ELR (cell line): ENCODE measurements around the gene YAP1.
A peak's percentile ranks its signal among the peaks of the same experiment; 100 is the strongest.
"Not testable (repeated sequence)": the region's sequence is repeated elsewhere in the genome, so short reads cannot be mapped to it uniquely, and the experiment has no call there.

Source experiments
- DNase-seq: peaks from one replicate; pipeline ENCODE4 v3.0.0-alpha.2; 2015; ENCODE audit warnings: low read depth

The YAP1 gene

DNA sequence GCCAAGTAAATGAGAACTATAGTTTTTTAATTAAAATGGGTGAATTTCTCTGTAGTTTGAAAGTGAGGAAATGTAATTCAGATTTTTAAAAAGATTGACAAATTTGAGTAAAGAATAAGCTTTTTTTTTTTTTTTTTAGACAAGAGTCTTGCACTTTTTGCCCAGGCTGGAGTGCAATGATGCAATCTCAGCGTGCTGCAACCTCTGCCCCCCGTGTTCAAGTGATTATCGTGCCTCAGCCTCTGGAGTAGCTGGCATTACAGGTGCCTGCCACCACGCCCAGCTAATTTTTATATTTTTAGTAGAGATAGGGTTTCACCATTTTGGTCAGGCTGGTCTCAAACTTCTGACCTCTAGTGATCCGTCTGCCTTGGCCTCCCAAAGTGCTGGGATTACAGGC, 90.1 kb downstream of the YAP1 start:
- not testable (repeated sequence) for DNase-seq

DNA sequence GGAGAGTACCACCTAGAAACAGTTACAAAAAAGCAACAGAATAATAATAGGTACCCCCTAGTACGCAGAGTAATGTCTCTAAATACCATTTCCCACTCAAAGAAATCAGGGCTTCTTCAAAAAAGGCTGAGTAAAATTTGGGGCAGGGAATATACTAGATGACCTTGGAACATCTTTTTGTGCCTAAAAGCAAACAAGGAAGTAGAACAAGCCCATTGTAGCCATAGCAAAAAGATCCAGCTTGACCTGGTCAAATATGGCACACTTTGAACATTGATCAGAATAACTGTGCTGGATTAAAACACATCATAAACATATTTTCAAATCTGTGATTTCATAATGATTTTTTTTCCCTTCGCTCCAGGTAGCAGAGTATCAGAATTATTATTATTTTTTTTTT, 91.5 kb downstream of the YAP1 start:
- no peak for DNase-seq

DNA sequence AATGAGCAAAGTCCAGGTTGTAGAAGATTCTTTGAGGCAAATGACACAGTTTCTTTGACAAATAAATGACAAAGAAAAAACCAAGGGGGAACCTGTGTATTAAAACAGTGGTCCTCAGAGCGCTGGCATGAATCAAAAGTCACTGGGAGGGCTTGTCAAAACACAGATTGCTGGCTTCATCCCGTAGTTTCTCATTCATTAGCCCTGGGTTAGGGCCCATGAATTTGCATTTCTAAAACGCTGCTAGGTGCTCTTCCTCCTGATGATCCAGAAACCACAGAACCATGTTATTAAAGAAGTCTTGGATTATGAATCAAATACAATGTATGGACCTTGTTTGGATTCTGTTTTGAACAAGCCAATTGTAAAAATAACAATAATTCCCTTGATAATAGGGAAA, 92.7 kb downstream of the YAP1 start:
- DNase-seq = no peak

DNA sequence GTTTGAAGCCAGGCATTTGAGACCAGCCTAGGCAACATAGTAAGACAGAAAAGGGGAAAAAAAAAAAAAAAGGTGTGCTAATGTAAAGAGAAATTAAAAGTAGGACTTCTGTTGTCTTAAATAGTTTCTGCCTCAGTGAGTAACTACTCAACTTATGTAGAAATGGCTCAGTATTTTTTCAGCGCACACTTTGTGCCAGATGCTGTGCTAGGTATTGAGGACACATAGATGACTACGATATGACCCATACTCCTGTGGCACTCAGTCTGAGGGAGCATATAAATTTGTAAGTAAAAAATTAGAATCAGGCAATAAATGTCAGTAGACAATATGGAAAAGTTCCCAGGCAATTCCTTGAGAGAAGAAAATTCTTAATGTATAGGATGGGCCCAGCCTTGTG, 93.9 kb downstream of the YAP1 start:
- DNase-seq = peak; percentile 58

DNA sequence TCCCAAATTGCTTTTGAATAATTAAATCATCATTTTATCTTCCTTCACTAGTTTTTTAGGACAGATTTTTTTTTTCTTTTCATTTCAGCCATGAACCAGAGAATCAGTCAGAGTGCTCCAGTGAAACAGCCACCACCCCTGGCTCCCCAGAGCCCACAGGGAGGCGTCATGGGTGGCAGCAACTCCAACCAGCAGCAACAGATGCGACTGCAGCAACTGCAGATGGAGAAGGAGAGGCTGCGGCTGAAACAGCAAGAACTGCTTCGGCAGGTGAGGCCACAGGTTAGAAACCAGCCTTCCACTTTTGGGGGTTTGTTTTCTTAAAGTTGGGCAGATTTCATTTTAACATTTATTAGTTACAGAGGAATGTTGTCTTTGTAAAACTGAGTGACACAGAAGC, 95.6 kb downstream of the YAP1 start:
- no peak for DNase-seq

DNA sequence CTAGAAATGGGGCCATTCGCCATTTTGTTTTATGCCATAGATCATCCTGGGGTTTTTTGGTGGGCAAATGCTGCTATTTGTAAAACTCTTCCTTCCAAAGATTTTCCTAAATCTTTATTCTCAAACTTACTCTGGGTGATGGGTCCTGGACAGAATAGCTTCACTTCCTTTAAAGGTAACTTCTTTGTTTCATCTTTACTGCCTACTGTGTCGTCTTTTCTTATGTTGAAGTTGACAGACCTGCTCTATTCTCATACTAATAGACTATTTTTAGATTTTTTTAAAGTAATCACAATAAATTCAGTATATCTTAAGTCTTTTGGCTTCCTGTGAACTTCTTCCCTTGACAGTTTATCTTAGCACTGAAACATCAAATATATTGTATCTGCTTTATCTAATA, 98.6 kb downstream of the YAP1 start:
- no peak for DNase-seq

DNA sequence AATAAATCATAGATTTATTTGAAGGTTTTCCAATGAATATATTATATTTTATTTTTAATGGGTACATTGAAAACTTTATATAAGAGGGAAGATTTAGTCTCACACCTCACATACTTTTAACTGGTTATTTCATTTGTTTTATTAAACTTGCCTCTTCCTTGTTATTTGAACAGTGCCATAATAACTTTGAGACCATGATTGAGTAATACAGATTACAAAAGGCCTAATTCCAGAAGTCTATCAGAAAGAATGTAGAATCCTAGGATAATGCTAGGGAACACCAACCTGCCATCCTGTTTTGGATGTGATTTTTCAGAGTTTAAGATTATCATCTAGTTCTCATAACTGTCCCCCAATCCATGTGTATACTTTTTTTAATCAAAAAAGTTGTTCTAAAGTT, 104.4 kb downstream of the YAP1 start:
- DNase-seq = no peak

DNA sequence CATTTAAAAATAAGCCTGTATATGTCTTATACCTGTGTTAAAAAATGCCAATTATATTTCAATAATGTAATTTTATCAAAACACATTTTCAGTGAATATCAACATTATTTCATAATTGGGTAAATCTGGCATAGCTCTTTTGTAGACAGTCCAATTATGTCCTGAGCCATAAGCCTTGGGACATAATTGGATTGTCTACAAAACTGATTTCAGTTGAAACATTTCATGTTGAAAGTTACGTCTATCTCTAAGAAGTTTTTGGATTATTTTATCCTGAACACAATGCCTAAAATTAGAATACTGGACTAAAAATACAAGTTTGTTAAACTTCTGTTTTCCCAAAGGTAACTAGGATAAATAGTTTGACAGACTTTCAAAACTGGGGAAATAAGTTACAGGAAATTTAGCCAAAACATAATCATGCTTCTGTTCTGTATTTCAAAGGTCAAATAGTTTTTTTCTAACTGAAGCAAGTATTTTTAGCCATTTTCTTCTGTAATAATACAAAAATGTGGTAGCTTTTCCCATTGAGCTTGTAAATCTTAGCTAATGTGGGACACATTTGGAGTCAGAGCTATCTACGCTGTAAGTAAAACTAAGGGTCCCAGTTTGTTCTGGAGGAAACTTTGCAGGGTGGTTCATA, 106.3 kb downstream of the YAP1 start:
- no peak for DNase-seq

DNA sequence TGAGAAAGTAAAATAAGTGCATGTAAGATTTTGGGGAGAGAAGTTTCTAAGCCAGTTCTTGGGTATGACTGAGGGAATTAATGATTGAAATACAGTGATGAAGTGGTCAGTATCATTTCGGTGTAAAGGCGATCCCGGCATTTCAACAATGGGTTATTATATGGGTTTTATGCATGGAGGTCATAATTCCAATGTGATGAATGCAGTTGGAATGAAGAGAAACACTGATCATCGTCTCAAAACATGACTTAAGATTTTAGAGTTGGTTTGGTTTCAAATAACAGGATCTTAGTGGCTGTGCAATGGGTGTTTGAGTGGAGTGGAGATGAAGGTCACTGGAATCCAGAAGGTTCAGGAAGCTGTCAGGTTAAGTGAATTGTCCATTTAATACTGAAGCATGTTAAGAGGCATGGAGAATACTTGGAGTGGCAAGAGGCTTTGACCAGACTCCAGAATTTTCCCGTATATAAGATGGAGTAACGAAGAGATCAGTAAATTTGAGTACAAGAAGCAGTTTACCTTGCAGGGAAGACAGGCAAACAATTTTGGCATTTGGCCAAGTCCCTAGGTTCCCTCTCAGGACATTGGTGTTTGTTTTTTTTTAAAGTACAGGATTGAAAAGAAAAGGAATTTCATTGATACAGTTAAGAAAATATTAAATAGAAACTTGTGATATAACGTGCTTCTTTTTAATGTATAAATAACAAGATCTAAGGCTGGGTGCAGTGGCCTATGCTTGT, 110.7 kb downstream of the YAP1 start:
- DNase-seq = peak; percentile 83

DNA sequence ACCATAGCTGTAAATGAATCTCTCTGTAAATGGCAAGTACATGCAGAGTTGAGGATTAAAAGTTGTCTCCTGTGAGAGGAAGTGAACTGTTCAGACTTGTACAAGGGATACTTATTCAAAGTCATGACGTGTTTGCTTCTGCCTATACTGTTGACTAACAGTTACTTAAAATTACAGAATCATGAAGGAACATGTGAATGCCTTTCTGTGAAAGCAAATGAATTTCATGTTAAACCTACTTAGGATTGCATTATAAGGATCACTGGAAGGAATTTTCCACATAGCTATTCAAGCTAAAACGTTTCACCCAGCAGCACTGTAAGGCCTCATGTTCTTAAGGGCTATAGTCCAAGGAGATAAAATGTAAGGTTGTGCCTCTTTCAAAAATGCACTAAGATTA, 113.6 kb downstream of the YAP1 start:
- no peak for DNase-seq

DNA sequence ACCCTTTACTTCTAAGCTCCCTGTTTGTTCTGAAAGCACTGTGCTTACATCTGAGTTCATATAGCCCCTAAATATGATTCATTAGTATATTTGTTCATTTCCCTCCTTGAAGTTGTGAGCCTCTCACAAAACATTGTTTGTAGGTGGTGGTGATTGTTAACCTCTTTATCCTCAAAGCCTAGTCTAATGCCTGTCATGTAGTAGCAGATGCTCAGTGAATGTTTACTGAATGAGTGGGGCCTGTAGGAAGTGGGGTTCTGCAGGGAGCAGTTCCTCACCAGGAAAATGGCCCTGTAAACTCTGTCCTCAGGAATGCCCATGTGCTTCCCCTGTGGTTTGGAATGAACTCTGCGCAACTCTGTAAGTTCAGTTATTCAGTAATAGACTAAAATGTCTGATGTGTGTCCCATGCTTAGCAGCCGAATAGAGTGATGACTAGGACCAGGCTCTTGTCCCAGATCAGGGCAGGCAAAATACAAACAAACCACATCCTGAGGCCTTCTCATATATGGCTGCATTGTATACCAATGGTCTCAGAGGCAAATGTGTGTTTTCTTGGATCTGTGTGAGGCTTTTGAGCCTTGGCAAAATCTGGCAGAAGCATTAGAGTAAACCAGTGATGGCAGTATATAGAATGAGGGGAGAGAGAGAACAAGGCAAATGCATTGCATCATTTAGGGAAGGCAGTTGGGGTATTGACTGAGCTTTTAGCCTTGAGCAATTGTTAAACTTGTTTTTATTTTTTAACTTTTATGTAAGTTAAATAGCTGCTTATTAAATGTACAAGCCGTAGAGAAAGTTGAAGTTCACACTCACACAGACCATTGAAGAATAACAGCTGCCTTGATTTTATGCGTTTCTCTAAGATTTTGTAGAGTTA, 115.7 kb downstream of the YAP1 start:
- DNase-seq = peak; percentile 96

DNA sequence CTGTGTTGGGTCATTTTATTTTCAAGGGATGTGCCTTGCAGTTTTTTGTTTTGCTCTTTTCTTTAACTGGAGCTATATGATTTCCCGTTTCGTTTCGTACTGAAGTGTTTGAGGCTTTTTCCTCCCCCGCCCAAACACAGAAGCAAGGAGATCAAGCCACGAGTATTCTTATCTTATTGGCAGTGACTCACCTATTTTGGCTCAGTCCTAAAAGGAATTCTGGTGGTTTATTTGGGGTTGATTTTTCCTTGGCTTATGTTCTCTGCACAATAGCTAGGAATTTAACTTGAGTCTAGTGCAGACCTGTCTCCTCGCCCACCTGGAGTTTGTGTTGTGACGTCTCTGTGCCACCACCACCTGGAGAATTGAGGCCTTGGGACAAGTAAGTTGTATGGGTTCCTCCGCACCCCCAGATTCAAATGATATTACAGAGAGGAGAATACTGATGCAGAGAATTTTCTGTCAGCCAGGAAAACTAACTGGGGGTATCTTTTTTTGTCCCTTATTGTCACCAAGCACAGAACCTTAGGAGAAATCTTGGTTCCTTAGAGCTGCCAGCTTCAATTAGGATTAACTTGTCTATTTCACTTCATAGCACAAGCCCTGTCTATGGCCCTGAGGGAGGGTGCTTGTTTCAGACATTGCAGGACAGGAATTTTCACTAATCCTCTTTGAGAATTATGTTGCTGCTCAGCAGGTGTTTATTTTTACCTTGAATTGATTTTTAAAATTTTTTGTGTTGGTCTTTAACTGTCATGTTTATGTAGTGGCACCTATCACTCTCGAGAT, 116.6 kb downstream of the YAP1 start:
- DNase-seq = peak; percentile 73

DNA sequence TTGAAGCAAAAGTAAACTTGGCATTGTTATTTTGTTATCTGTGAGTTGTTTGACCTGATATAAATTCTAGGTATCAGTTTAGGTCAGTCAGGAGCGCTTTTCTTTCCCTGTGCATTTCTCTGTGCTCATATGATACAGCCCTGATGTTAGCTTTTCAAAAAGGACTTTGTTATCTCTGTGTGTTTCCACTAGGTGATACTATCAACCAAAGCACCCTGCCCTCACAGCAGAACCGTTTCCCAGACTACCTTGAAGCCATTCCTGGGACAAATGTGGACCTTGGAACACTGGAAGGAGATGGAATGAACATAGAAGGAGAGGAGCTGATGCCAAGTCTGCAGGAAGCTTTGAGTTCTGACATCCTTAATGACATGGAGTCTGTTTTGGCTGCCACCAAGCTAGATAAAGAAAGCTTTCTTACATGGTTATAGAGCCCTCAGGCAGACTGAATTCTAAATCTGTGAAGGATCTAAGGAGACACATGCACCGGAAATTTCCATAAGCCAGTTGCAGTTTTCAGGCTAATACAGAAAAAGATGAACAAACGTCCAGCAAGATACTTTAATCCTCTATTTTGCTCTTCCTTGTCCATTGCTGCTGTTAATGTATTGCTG, 119.4 kb downstream of the YAP1 start:
- no peak for DNase-seq

DNA sequence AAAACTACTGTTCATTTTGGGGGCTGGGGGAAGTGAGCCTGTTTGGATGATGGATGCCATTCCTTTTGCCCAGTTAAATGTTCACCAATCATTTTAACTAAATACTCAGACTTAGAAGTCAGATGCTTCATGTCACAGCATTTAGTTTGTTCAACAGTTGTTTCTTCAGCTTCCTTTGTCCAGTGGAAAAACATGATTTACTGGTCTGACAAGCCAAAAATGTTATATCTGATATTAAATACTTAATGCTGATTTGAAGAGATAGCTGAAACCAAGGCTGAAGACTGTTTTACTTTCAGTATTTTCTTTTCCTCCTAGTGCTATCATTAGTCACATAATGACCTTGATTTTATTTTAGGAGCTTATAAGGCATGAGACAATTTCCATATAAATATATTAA, 119.9 kb downstream of the YAP1 start:
- no peak for DNase-seq

DNA sequence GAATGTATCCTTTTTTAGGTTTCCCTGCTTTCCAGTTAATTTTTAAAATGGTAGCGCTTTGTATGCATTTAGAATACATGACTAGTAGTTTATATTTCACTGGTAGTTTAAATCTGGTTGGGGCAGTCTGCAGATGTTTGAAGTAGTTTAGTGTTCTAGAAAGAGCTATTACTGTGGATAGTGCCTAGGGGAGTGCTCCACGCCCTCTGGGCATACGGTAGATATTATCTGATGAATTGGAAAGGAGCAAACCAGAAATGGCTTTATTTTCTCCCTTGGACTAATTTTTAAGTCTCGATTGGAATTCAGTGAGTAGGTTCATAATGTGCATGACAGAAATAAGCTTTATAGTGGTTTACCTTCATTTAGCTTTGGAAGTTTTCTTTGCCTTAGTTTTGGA, 120.7 kb downstream of the YAP1 start:
- DNase-seq = no peak

DNA sequence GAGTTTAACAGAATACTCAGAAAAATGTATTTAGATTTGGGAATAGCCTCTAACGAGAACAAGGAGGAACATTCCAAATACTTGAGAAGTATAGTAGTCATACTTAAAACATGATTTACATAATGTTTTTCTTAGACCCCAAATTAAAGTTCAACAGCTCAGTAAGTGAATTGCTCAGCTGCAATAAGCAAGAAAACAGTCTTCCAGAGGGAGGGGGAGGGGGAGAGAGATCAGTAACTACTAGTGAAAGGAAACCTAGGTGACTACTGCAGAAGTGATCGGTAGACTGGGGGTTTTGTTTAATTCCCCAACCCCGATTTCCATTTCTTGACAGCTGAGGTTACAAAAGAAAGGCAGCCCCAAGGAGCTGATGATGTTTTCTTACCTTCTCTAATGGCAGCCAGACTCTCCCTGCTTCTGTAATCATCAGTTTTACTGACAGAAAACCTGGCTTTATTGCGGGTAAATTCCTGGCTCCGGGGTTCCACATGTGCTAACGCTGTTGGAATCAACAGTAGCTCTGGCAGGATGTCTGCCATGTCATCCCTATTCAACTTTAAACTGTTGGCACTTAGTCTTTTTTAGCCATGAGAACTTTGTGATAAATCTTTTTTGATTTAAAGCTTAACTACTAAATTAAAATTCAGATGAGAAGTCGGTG, 124.7 kb downstream of the YAP1 start:
- DNase-seq = no peak

DNA sequence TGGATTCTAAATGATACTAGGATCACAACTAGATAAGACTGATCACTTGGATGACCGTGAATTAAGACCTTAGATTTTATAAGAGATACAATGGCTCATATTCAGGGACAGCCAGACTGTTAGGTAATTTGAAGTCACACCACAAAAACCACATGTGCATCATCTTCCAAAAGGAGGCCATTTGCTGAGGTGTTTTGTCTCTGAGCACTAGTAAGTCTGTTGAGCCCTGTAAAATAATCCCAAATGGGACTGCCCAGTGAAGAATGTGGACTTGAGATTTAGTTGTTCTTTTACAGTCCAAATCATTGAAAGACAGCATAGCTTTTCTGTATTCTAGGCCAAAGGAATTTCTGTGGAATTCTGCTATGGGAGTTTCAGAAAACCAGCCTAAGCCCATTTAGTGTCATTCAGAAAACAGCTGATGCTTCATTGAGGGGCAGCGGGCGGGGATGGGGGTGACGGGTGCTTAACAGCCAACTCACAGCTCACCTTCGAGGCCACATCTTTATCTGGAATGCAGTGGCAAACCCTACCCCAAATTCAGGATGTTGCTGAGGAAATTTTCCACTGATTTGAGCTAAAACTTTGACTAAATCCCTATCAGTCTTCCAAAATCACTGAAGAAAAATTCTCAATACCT, 127.0 kb downstream of the YAP1 start:
- DNase-seq = peak; percentile 52

DNA sequence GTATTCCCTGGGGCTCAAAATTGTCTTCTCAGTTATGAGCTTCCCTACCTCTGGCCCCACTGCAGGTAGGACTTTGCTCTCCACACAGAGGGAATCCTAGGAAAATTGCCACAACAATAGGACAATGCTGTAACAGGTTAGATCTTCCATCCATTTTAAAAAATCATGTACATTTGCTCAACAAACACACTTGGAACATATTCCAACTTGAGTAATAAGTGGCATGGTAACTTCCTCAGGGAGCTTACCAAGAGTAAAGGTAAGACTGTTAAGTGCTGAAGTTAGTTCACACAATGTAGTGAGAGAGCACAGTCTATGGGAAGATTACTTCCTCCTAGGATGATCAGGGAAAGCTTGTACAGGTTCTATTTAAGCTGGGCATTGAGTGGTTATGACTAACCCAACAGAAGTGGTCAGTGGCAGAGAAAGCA, 128.2 kb downstream of the YAP1 start:
- peak; percentile 15 for DNase-seq

DNA sequence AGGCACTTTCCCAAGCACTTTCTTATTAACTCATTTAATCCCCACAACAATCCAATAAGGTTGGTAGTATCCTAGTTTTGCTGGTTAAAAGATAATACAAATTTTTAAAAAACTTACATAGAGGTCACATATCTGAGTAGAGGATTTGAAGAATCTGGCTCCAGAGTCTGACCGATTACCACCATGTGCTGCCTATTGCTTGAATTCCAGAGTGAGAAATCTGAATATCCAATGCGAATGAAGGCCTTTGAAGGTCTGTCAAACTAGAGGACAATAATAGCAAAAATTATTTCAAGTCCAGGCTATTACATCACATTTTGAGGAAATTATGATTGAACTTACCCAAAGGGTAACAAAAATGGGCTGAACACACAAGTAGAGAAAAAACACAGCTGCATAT, 129.2 kb downstream of the YAP1 start:
- no peak for DNase-seq

DNA sequence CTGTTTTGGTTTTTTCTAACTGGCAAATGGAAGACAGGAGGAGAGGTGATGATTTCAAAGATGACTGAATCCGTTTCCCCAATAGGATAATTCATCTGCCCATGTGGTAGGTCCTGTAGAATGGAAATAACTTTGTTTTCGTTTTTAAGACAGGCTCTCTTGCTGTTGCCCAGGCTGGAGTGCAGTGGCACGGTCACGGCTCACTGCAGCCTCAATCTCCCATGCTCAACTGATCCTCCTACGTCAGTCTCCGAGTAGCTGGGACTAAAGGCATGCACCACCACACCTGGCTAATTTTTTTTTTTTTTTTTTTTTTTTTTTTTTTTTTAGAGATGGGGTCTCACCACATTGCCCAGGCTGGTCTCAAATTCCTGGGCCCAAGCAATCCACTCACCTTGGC, 129.7 kb downstream of the YAP1 start:
- DNase-seq = no peak

DNA sequence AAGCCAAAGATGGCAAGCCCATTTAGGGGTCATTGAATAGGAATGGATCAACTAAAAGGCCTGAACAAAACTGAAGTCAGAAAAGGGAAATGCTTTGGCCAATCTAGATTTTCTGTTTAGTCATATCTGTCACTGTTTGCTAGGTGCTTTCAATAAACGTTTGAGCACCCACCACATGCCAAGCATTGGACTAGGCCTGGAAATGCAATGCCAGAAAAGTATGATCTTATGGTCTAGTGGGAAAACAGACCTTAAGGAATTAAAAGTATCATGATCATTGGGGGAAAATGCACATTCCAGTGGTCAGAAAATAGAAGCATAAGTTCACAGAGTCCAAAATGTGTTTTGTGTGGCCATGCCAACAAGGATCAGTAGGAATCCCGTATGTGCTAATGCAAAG, 130.3 kb downstream of the YAP1 start:
- DNase-seq = peak; percentile 25
